Erythroblast (primary cell): ENCODE results near the gene PYGB.
A peak's percentile ranks its signal among the peaks of the same experiment; 100 is the strongest.

ENCODE experiments used
- GATA1 ChIP-seq: IDR thresholded peaks from 2 replicates; pipeline ENCODE4 v1.6.1; 2011; ENCODE audit warnings: low read depth, mild to moderate bottlenecking, control low read depth, low read length, moderate library complexity
- POLR2A ChIP-seq: IDR thresholded peaks from 2 replicates; pipeline ENCODE4 v1.6.1; 2011; ENCODE audit warnings: mild to moderate bottlenecking, low read length

DNA sequence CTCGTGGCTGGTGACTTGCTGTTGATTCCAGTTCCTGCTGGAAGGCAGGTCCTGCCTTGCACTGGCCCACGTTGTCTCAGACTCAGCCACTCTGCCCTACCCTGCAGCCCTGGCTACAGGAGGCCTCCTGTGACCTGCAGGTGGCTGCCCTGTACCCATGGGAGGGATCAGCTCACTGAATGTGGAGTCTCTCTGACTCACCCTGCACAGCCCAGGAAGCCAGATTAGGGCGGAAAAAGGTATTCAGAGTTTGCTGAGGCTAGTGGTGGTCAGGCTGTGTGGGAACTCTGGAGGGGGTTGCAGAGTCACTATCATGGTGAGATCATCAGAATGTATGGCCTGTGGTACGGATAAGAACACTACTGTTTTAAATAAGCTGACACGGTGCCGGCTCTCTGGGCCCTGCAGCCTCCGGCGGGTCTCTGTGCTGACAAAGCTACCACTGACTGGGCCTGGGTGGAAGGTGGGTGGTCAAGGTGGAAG is 24.7 kb upstream of the PYGB start:
- TF ChIP-seq POLR2A (peak; percentile 38), GATA1 (no peak)
